Endothelial cell of umbilical vein (primary cell): Measurements from ENCODE around the gene ROCK2.

Experiments used
- CTCF ChIP-seq, 2 donors: IDR thresholded peaks; 1 replicate in 1 of 2; 2 replicates in 1 of 2; pipeline ENCODE4 v1.5.1; 2011; ENCODE audit warnings: low read length in 2 of 2, mild to moderate bottlenecking in 2 of 2, moderate library complexity in 2 of 2, control low read depth in 1 of 2, inconsistent platforms in 1 of 2, low read depth in 1 of 2; ENCODE audit not compliant: insufficient read depth in 1 of 2; ENCODE audit errors: extremely low read depth in 1 of 2
- FOS ChIP-seq: IDR thresholded peaks from 2 replicates; pipeline ENCODE4 v1.6.1; 2011; ENCODE audit warnings: mild to moderate bottlenecking, low read length, moderate library complexity, borderline replicate concordance; ENCODE audit not compliant: insufficient read depth
- JUN ChIP-seq: IDR thresholded peaks from 2 replicates; pipeline ENCODE4 v1.6.1; 2011; ENCODE audit warnings: borderline replicate concordance, low read depth; ENCODE audit not compliant: insufficient read length, insufficient read depth
- MAX ChIP-seq: IDR thresholded peaks from 2 replicates; pipeline ENCODE4 v1.6.1; 2011; ENCODE audit not compliant: insufficient read depth, insufficient read length
- MYC ChIP-seq: IDR thresholded peaks from one replicate; pipeline ENCODE4 v1.6.1; 2011; ENCODE audit warnings: mild to moderate bottlenecking, low read depth, low read length
- POLR2A ChIP-seq: IDR thresholded peaks from 2 replicates; pipeline ENCODE4 v1.6.1; 2012; ENCODE audit warnings: low read depth, mild to moderate bottlenecking, control low read depth, low read length
- POLR2AphosphoS5 ChIP-seq: IDR thresholded peaks from 2 replicates; pipeline ENCODE4 v1.6.1; 2012; ENCODE audit warnings: low read depth, mild to moderate bottlenecking, control low read depth, low read length, moderate library complexity; ENCODE audit not compliant: insufficient read depth

GRCh38 chr2:11315074-11315705, 29.2 kb downstream of the ROCK2 start:
- TF ChIP-seq CTCF (IDR thresholded peaks at IDR 0.05; ENCODE audit: extremely low read depth in 1 of 2, insufficient read depth in 1 of 2, low read depth in 1 of 2, low read length in 2 of 2) (no peak), POLR2A (no peak), JUN (no peak), POLR2AphosphoS5 (no peak), MAX (no peak), MYC (no peak), FOS (no peak)
